ENCODE data around the gene KIAA1614.

DNA sequence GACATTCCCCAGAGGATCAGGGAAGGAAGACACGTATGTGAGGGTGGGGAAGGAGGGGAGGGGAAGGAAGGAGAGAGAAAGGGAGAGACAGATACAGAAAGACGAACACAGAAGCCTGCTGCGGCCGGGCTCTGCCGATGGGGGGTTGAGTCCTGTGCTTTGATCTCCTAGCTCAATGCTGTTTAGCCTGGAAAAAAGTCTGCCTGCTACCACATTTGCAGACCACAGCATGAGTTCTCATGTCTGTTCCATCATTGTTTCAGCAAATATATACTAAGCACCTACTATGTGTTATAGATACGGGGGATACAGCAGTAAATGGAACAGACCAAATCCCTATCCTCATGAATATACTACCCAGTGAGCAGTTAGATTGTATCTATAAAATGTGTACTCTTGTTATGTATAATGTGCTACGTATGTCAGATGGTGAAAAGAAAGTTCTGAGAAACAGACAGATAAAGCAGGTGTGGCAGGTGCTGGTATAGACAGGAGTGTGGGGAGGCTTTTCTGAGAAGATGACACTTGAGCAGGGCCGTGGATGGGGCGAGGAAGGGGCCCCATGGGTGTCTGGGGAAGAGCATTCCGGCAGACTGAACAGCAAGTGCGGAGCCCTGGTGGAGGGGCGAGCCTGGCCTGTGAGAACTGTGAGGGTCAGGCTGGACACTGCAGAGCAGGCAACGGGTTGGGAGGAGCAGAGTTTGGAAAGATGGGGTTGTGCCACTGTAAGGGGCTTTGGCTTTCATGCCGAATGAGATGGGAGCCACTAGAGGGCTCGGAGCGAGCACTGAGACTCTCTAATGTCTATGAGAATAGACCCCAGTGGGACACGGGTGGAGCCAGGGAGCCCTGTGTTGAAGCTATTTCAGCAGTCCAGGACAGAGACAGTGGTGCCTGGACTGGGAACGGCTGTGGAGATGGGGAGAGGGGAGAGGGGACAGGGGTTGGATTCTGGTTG lies 34.1 kb downstream of the KIAA1614 start:
- TF ChIP-seq POLR2A (IDR thresholded peaks at IDR 0.05) (no peak), POLR2AphosphoS5 (IDR thresholded peaks at IDR 0.05) (no peak)
- TF ChIP-seq, protein P1, sequence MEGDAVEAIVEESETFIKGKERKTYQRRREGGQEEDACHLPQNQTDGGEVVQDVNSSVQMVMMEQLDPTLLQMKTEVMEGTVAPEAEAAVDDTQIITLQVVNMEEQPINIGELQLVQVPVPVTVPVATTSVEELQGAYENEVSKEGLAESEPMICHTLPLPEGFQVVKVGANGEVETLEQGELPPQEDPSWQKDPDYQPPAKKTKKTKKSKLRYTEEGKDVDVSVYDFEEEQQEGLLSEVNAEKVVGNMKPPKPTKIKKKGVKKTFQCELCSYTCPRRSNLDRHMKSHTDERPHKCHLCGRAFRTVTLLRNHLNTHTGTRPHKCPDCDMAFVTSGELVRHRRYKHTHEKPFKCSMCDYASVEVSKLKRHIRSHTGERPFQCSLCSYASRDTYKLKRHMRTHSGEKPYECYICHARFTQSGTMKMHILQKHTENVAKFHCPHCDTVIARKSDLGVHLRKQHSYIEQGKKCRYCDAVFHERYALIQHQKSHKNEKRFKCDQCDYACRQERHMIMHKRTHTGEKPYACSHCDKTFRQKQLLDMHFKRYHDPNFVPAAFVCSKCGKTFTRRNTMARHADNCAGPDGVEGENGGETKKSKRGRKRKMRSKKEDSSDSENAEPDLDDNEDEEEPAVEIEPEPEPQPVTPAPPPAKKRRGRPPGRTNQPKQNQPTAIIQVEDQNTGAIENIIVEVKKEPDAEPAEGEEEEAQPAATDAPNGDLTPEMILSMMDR (IDR thresholded peaks at IDR 0.05), result no peak
